AG09319 (cell line): ENCODE measurements around the gene ADRB2.

Source experiments
- DNase-seq: peaks from one replicate; pipeline ENCODE4 v3.0.0-alpha.2; 2010; ENCODE audit warnings: low read depth; ENCODE audit errors: extremely low read depth
- CTCF ChIP-seq: IDR thresholded peaks from 2 replicates; pipeline ENCODE4 v1.5.1; 2011; ENCODE audit warnings: low read depth, mild to moderate bottlenecking, inconsistent platforms, low read length, moderate library complexity

The ADRB2 gene

DNA sequence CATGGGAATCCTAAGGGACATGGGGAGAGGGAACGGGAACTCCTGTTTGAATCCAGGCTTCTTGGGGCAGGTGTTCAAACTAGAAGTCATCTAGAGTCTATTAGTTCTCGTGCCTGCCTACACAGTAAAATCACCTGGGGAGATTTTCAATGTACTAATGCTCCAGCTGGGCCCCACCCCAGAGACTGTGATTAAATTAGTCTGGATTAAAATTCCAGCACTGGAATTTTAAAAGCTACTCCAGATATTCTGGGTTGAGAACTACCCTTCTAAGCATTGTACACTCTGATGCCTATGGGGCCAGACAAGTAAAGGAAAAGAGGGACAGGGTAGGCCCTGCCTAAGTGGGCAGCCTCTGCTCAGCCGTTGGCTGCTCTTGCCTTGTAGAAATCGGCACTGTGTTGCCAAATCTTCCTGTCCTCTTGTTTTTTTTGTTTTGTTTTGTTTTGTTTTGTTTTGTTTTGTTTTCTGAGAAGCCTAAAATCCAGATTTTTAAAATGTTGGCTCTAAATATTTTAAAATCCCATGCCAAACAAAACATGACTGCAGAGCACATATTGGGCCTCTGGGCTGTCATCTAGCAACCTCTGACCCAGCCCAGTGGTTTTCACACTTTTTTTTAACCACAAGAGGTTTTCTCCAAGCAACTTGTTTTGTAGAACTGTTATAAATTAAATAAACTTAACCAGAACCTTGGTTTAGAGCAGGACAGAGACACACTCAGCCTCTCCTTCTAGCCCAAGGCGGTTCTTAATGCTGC lies 29.0 kb downstream of the ADRB2 start:
- DNase-seq: no peak
- no peak for TF ChIP-seq CTCF

GRCh38 chr5:148856009-148856367 lies 29.6 kb downstream of the ADRB2 start:
- no peak for TF ChIP-seq CTCF
- DNase-seq: no peak

DNA sequence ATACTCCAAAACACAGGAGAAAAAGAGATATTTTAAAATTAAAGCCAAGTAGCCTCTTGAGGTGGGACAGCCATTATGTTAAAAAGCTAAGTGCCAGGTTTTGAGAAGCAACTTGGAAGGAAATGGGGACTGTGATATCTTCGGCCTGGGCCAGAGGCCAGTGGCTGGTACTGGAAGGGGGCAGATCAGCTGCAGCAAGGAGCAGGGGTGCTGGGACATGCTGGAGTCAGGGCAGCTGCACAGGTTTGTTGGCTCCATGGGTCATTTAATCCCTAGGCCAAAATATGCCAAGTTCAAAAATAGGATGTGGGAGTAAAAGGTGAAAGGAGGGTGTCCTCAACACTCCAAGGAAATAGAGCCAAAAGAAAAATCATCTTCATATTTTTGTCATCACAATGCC lies 30.0 kb downstream of the ADRB2 start:
- TF ChIP-seq CTCF: no peak
- no peak for DNase-seq

GRCh38 chr5:148857474-148857873 lies 31.1 kb downstream of the ADRB2 start:
- TF ChIP-seq CTCF: no peak
- no peak for DNase-seq

- DNase-seq: no peak
- no peak for TF ChIP-seq CTCF
These were observed 31.7 kb downstream of the ADRB2 start for GRCh38 chr5:148858106-148858505.

DNA sequence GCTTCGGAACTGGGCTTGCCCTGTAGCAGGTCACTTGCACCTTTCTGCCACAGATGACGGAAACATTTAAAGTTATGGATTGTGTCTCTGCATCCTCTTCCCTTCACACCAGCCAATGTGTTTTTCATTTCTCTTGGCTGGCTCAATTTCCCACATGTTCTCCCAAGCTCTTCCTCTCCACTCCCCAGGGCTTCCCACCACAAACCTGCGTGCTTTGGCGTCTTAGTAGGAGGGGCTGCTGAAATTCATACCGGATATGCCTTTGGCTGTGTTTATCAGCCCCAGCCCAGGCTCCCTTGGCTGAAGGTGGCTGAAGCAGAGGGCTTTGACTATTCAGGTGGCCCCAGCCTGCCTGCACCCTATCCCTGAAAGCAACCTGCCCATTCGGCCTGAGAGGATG lies 32.1 kb downstream of the ADRB2 start:
- no peak for TF ChIP-seq CTCF
- DNase-seq: peak; percentile 23

GRCh38 chr5:148859703-148860102 lies 33.3 kb downstream of the ADRB2 start:
- DNase-seq: no peak
- no peak for TF ChIP-seq CTCF
